Ishikawa (cell line): Measurements from ENCODE around the gene DNAJC24.

ENCODE experiments used
- CEBPB ChIP-seq: IDR thresholded peaks from 2 replicates; pipeline ENCODE4 v1.6.1; 2012
- CREB1 ChIP-seq: IDR thresholded peaks from 2 replicates; pipeline ENCODE4 v1.6.1; 2012; ENCODE audit warnings: low read depth
- EGR1 ChIP-seq: IDR thresholded peaks from 2 replicates; pipeline ENCODE4 v1.6.1; 2012
- EP300 ChIP-seq: IDR thresholded peaks from 2 replicates; pipeline ENCODE4 v1.6.1; 2012; ENCODE audit warnings: borderline replicate concordance
- FOXM1 ChIP-seq: IDR thresholded peaks from 2 replicates; pipeline ENCODE4 v1.6.1; 2012; ENCODE audit warnings: low read depth, borderline replicate concordance
- NFIC ChIP-seq: IDR thresholded peaks from 2 replicates; pipeline ENCODE4 v1.6.1; 2012
- RAD21 ChIP-seq: IDR thresholded peaks from 2 replicates; pipeline ENCODE4 v1.6.1; 2012; ENCODE audit warnings: low read depth
- REST ChIP-seq: IDR thresholded peaks from 2 replicates; pipeline ENCODE4 v1.6.1; 2012; ENCODE audit warnings: low read depth, mild to moderate bottlenecking
- TAF1 ChIP-seq: IDR thresholded peaks from 2 replicates; pipeline ENCODE4 v1.6.1; 2012; ENCODE audit warnings: low read depth, mild to moderate bottlenecking
- TCF12 ChIP-seq: IDR thresholded peaks from 2 replicates; pipeline ENCODE4 v1.6.1; 2012; ENCODE audit warnings: low read depth
- TEAD4 ChIP-seq: IDR thresholded peaks from 2 replicates; pipeline ENCODE4 v1.6.1; 2012
- YY1 ChIP-seq: IDR thresholded peaks from 2 replicates; pipeline ENCODE4 v1.6.1; 2012; ENCODE audit warnings: low read depth
- ZBTB7A ChIP-seq: IDR thresholded peaks from 2 replicates; pipeline ENCODE4 v1.6.1; 2012; ENCODE audit warnings: low read depth
- TF ChIP-seq, protein P1 (sequence below): IDR thresholded peaks from 2 replicates; pipeline ENCODE4 v1.6.1; 2012
- TF ChIP-seq, protein P2 (sequence below): IDR thresholded peaks from 2 replicates; pipeline ENCODE4 v1.6.1; 2012

Gene DNAJC24

GRCh38 chr11:31408201-31408600, 38.5 kb downstream of the DNAJC24 start:
- TF ChIP-seq TAF1: no peak
- TF ChIP-seq CREB1: no peak
- TF ChIP-seq ZBTB7A: no peak

GRCh38 chr11:31412946-31413345, 43.3 kb downstream of the DNAJC24 start:
- TF ChIP-seq NFIC (no peak), TCF12 (no peak)

DNA sequence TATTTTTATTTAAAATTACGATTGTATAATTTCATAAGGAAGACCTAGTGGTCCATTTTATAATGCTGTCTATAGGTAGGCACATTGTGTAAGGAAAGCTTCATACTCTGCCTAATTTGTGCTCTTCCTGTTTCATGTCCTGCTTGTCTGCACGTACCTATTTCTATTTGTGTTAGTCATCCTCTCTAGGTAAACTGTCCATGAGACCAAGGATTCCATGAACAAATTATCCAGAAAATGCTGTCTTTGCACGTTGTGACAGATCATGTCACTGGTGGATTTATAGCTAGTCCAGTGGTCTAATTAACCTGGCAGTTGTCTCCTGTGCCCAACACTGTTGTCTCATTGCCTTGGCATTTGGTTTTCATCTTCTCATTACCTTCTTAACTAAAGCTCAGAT, 44.7 kb downstream of the DNAJC24 start:
- TF ChIP-seq CEBPB (no peak), REST (no peak), EP300 (no peak), NFIC (no peak)

DNA sequence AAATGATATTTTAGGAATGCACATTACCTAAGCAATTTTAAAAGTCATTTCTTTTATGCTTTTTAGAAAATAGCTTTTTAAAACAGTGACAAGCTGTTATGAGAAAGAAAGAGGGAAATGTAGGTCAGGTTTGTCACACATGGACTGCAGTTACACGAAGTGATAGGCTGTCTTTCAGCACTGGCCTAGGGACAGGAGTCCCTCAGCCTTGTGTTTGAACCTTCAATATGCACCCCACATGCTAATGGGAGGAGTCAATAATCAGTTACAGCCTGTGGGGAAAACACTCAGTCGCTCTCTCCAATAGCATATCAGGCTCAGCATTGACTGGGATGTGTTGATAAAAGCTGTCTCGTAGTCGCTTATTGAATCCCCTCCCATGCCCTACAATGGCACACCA, 45.8 kb downstream of the DNAJC24 start:
- no peak for TF ChIP-seq TEAD4
- no peak for TF ChIP-seq CEBPB
- no peak for TF ChIP-seq EGR1
- TF ChIP-seq, protein P1, sequence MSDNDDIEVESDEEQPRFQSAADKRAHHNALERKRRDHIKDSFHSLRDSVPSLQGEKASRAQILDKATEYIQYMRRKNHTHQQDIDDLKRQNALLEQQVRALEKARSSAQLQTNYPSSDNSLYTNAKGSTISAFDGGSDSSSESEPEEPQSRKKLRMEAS: no peak
- no peak for TF ChIP-seq YY1
- no peak for TF ChIP-seq TCF12
- TF ChIP-seq, protein P2, sequence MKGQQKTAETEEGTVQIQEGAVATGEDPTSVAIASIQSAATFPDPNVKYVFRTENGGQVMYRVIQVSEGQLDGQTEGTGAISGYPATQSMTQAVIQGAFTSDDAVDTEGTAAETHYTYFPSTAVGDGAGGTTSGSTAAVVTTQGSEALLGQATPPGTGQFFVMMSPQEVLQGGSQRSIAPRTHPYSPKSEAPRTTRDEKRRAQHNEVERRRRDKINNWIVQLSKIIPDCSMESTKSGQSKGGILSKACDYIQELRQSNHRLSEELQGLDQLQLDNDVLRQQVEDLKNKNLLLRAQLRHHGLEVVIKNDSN: no peak
- TF ChIP-seq ZBTB7A: no peak
- no peak for TF ChIP-seq REST

DNA sequence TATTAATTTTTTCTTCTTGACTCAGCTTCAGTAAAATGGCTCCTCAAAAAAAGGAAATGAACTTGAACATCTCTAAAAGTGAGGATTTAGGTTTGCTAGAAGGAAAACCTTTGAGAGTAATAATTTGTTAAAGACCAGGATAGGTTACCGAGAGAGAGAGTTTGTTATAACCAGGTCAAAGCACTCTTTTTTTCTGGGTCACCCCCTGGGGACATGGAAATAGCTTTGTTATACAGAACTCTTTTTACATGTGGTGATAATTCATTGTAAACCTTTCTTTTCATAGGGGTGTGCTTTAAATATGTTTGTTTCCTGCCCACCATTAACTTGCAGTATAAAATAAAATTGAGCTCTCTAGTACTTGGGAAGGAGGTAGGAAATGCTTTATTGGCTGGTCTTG, 47.7 kb downstream of the DNAJC24 start:
- TF ChIP-seq TCF12 (no peak), CREB1 (no peak), FOXM1 (no peak), RAD21 (no peak), EGR1 (no peak), CEBPB (no peak), NFIC (no peak), EP300 (no peak), REST (no peak), TEAD4 (no peak), ZBTB7A (no peak), TAF1 (no peak), YY1 (no peak)
- TF ChIP-seq, protein P1: no peak
- TF ChIP-seq, protein P2: no peak

GRCh38 chr11:31417816-31418215, 48.2 kb downstream of the DNAJC24 start:
- TF ChIP-seq CEBPB: no peak
- TF ChIP-seq NFIC: no peak
- no peak for TF ChIP-seq TCF12
- no peak for TF ChIP-seq YY1
